ENCODE data around the gene MAN2A1. TPM values are rescaled to one million over a fixed set of nuclear protein-coding genes. Genes with fewer than 3 reads are reported as not detected.

Gene MAN2A1
- total and polyA plus RNA-seq, 7 experiments from 2014 or later = 24.9 to 107 (median 56.4) TPM

DNA sequence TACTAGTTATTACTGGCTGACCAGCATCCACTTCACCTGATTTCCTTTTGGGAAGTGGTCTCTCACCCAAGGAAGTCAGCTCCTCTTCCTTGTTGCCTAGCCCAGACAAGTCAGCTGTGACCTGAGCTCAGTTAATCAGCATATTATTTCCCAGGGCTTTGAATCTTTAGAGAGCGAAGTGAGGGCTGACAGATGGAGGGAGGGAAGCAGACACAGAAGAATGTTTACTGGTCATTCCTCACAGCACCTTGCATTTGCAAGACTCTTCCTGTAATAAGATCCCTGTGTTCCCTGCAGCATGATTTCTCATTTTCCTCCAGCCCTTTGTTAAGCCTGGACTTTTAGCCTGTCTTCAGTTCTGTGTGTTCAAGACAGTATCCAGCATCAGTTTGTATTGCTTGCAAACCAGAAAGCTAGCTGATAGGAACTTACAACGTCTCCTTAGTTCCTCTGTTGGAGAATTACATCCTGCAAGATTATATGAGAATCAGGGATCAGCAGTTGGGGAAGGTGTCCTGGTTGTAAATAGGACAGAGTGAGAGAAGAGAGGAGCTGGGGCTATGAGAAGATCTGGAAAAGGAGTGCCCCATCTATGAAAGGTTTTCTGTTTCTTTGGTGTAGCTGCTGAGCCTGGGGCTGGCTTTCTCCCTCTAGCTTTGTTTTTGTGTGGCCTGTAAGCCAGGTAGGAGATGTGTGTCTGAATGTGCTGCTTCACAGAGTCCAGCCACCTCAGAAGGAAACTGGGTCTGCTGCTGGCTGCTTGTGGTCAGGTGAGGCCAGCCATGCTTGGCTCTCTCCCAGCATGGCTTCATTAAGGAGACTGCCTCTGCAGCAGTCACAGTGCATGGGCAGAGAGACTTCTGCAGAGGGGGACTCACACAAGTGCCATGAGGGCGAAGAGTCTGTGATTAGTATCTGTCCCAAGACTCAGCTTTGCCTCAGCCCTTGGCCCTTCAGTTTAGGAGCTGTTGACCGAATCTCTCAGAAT lies 50.3 kb downstream of the MAN2A1 start:
- H3K4me1 Mint-ChIP-seq = peaks cover 22 to 90% (median 69%) of the 10 kb centered on the region in 7 donors
- peak; percentile 27 for ATAC-seq

DNA sequence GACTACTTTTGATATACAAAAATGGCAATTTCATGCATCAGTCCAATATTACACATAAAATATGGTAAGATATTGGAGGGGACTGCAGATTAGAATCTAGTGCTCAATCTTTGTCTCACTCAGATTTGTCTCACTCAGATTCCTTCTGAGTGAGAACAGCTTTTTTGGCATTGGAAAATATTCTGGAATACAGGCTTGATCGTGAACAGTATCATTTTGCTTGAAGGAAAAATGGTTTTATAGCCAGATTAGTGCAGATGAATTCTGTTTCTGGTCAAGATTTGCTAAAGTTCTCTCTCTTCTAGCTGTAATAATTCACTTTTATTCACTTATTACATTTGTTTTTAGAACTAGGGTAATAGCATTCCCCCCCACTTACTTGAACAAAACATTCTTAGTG lies 51.2 kb downstream of the MAN2A1 start:
- H3K27me3 Mint-ChIP-seq = no peaks in the 10 kb centered on the region
- ATAC-seq = no peak
- Histone ChIP-seq H3K27ac (ENCODE audit: low read depth, low read length) (no peak overlapping the region), H3K27me3 (ENCODE audit: control insufficient read depth in 2 of 2, insufficient read depth in 2 of 2, low read length in 2 of 2) (no peaks in the 10 kb centered on the region), H3K4me3 (ENCODE audit: low read length) (no peak overlapping the region), H3K9me3 (ENCODE audit: control insufficient read depth in 2 of 3, low read length in 3 of 3) (no peaks in the 10 kb centered on the region), H3K36me3 (ENCODE audit: control insufficient read depth in 2 of 3, insufficient read depth in 3 of 3, low read length in 3 of 3) (peaks cover 0 to 7% (median 5%) of the 10 kb centered on the region in 3 experiments), H3K4me1 (ENCODE audit: control insufficient read depth in 2 of 2, insufficient read depth in 2 of 2, low read length in 2 of 2) (peaks cover 5 to 9% of the 10 kb centered on the region in 2 donors)
- H3K4me3 Mint-ChIP-seq = no peak overlapping the region
- intact Hi-C loops (cut with micrococcal nuclease) = loop anchor here in 1 of 2 donors (5.0 kb wide), 1 partner anchor 49 kb away; no protein-coding TSS in a partner anchor
- DNase-seq = no peak
- peak overlapping the region in 3 of 9 donors; percentile 19 to 66 (median 57) for H3K27ac Mint-ChIP-seq
- H3K36me3 Mint-ChIP-seq = peaks cover 14 to 65% (median 55%) of the 10 kb centered on the region in 5 donors
- CTCF ChIA-PET = interaction anchor here (1.1 kb wide), 1 partner anchor 49 kb away, joined by 3 read pairs; no protein-coding TSS in a partner anchor
- peaks cover 0 to 5% (median 0%) of the 10 kb centered on the region in 11 donors for H3K9me3 Mint-ChIP-seq
- POLR2A ChIA-PET = no interaction called here
- H3K4me1 Mint-ChIP-seq = peaks cover 22 to 84% (median 72%) of the 10 kb centered on the region in 7 donors

More for the DNA sequence above, 50.3 kb downstream of the MAN2A1 start:
- no peak for DNase-seq
- no peak overlapping the region for H3K27ac ChIP-seq (ENCODE audit: low read depth, low read length)
- H3K4me3 ChIP-seq (ENCODE audit: low read length) = no peak overlapping the region
- intact Hi-C loops (cut with micrococcal nuclease) = loop anchor here in 1 of 2 donors (5.0 kb wide), 1 partner anchor 48 kb away; no protein-coding TSS in a partner anchor
- H3K27me3 ChIP-seq (ENCODE audit: control insufficient read depth in 2 of 2, insufficient read depth in 2 of 2, low read length in 2 of 2) = no peaks in the 10 kb centered on the region
- Mint-ChIP-seq H3K9me3 (peaks cover 0 to 5% (median 0%) of the 10 kb centered on the region in 11 donors), H3K36me3 (peaks cover 14 to 69% (median 54%) of the 10 kb centered on the region in 5 donors), H3K27ac (peak overlapping the region in 7 of 9 donors; percentile 1 to 76 (median 26)), H3K27me3 (no peaks in the 10 kb centered on the region), H3K4me3 (peak overlapping the region in 2 of 10 donors; percentile 20 to 61)
- peaks cover 0 to 7% (median 5%) of the 10 kb centered on the region in 3 experiments for H3K36me3 ChIP-seq (ENCODE audit: control insufficient read depth in 2 of 3, insufficient read depth in 3 of 3, low read length in 3 of 3)
- CTCF ChIA-PET = no interaction called here
- peaks cover 5 to 9% of the 10 kb centered on the region in 2 donors for H3K4me1 ChIP-seq (ENCODE audit: control insufficient read depth in 2 of 2, insufficient read depth in 2 of 2, low read length in 2 of 2)
- POLR2A ChIA-PET = no interaction called here
- H3K9me3 ChIP-seq (ENCODE audit: control insufficient read depth in 2 of 3, low read length in 3 of 3) = no peaks in the 10 kb centered on the region

DNA sequence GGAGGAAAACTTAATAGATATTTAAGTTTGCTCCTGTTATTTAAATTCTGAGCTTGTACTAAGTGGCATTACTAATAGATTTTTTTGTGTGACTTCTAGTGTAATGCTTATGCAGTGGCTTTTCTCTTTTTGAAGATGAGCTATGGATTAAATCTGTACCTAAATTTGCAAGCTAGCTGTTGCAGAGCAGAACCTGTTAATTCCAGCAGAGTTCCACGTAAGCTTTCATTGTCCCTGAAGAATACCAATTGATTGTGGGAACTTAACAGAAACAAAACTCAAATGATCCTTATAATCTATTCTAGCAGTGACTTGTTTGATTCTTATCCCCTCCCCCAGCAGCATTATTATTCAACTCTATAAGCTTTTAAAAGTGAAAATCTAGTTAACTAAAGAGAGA lies 51.7 kb downstream of the MAN2A1 start:
- ChIA-PET POLR2A (no interaction called here), CTCF (interaction anchor here (1.1 kb wide), 1 partner anchor 50 kb away, joined by 3 read pairs; no protein-coding TSS in a partner anchor)
- Mint-ChIP-seq H3K27me3 (no peaks in the 10 kb centered on the region), H3K36me3 (peaks cover 14 to 65% (median 55%) of the 10 kb centered on the region in 5 donors), H3K4me3 (no peak overlapping the region), H3K27ac (peak overlapping the region in 5 of 9 donors; percentile 5 to 66 (median 25)), H3K9me3 (peaks cover 0 to 5% (median 0%) of the 10 kb centered on the region in 11 donors), H3K4me1 (peaks cover 22 to 87% (median 76%) of the 10 kb centered on the region in 7 donors)
- H3K36me3 ChIP-seq (ENCODE audit: control insufficient read depth in 2 of 3, insufficient read depth in 3 of 3, low read length in 3 of 3) = peaks cover 0 to 7% (median 5%) of the 10 kb centered on the region in 3 experiments
- no peaks in the 10 kb centered on the region for H3K9me3 ChIP-seq (ENCODE audit: control insufficient read depth in 2 of 3, low read length in 3 of 3)
- peaks cover 5 to 9% of the 10 kb centered on the region in 2 donors for H3K4me1 ChIP-seq (ENCODE audit: control insufficient read depth in 2 of 2, insufficient read depth in 2 of 2, low read length in 2 of 2)
- H3K27me3 ChIP-seq (ENCODE audit: control insufficient read depth in 2 of 2, insufficient read depth in 2 of 2, low read length in 2 of 2) = no peaks in the 10 kb centered on the region
- no peak for ATAC-seq
- intact Hi-C loops (cut with micrococcal nuclease) = loop anchor here in 1 of 2 donors (5.0 kb wide), 1 partner anchor 49 kb away; no protein-coding TSS in a partner anchor
- no peak for DNase-seq
- H3K4me3 ChIP-seq (ENCODE audit: low read length) = no peak overlapping the region
- no peak overlapping the region for H3K27ac ChIP-seq (ENCODE audit: low read depth, low read length)

DNA sequence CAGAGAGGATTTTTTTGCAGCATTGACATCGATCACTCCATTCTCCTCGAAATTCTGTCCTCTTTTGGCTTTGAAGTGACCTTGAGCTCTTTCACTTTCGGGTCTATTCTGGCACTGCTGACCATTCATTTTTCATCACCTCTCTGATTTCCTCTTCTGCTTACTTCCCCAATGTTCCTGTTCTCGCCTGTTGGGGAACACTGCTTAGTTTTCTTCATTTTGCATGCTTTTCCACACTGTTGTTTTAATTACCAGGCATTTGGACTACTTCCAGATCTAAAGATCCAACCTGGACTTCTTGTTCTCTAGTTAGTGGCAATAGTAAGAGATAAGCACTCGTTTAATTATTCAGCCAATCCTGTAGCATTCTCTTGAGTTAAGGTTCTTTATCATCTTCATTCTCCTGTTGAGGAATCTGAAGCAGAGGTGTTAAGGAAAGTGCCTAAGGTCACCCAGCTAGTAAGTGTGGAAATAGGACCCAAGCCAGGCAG lies 53.4 kb downstream of the MAN2A1 start:
- H3K27me3 Mint-ChIP-seq = no peaks in the 10 kb centered on the region
- H3K4me3 Mint-ChIP-seq = no peak overlapping the region
- ATAC-seq = no peak

DNA sequence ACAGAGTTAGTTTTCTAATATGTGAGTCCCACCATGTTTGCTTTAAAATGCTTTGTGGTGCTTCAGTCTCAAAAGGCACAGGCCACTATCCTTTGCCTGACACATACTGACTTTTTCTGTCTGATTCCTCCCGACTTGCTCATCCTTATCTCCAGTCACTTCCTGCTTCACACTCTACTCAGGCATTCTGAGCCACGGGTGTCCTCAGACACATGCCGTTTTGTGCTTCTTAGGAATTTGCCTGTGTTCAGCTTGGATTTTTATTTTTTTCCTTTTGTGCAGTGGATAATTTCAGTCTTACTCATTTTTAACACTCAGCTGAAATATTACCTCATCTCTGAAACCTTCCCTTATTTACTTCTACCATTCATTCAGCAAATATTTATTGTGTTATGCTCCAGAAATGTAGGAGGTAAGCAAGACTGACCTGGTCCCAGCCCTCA lies 54.1 kb downstream of the MAN2A1 start:
- ChIA-PET POLR2A (interaction anchor here (0.6 kb wide), 1 partner anchor 228 kb away, joined by 3 read pairs; no protein-coding TSS in a partner anchor), CTCF (no interaction called here)
- peaks cover 0 to 5% (median 0%) of the 10 kb centered on the region in 11 donors for H3K9me3 Mint-ChIP-seq
- Histone ChIP-seq H3K36me3 (ENCODE audit: control insufficient read depth in 2 of 3, insufficient read depth in 3 of 3, low read length in 3 of 3) (peaks cover 0 to 7% (median 5%) of the 10 kb centered on the region in 3 experiments), H3K9me3 (ENCODE audit: control insufficient read depth in 2 of 3, low read length in 3 of 3) (no peaks in the 10 kb centered on the region), H3K4me3 (ENCODE audit: low read length) (no peak overlapping the region), H3K4me1 (ENCODE audit: control insufficient read depth in 2 of 2, insufficient read depth in 2 of 2, low read length in 2 of 2) (peaks cover 9 to 15% of the 10 kb centered on the region in 2 donors), H3K27me3 (ENCODE audit: control insufficient read depth in 2 of 2, insufficient read depth in 2 of 2, low read length in 2 of 2) (no peaks in the 10 kb centered on the region), H3K27ac (ENCODE audit: low read depth, low read length) (no peak overlapping the region)
- H3K27me3 Mint-ChIP-seq = no peaks in the 10 kb centered on the region
- H3K4me1 Mint-ChIP-seq = peaks cover 22 to 91% (median 75%) of the 10 kb centered on the region in 7 donors
- intact Hi-C loops (cut with micrococcal nuclease) = loop anchor here in 1 of 2 donors (5.0 kb wide), 1 partner anchor 51 kb away; no protein-coding TSS in a partner anchor
- ATAC-seq (no peak), DNase-seq (no peak)
- H3K36me3 Mint-ChIP-seq = peaks cover 14 to 59% (median 45%) of the 10 kb centered on the region in 5 donors
- peak overlapping the region in 4 of 9 donors; percentile 15 to 72 (median 28) for H3K27ac Mint-ChIP-seq
- H3K4me3 Mint-ChIP-seq = no peak overlapping the region

More for the DNA sequence above, 53.4 kb downstream of the MAN2A1 start:
- Mint-ChIP-seq H3K27ac (peak overlapping the region in 3 of 9 donors; percentile 12 to 66 (median 58)), H3K36me3 (peaks cover 14 to 59% (median 44%) of the 10 kb centered on the region in 5 donors), H3K9me3 (peaks cover 0 to 5% (median 0%) of the 10 kb centered on the region in 11 donors), H3K4me1 (peaks cover 22 to 90% (median 75%) of the 10 kb centered on the region in 7 donors)
- ChIA-PET POLR2A (no interaction called here), CTCF (no interaction called here)
- Histone ChIP-seq H3K4me1 (ENCODE audit: control insufficient read depth in 2 of 2, insufficient read depth in 2 of 2, low read length in 2 of 2) (peaks cover 8 to 9% of the 10 kb centered on the region in 2 donors), H3K27ac (ENCODE audit: low read depth, low read length) (no peak overlapping the region), H3K9me3 (ENCODE audit: control insufficient read depth in 2 of 3, low read length in 3 of 3) (no peaks in the 10 kb centered on the region), H3K4me3 (ENCODE audit: low read length) (no peak overlapping the region), H3K27me3 (ENCODE audit: control insufficient read depth in 2 of 2, insufficient read depth in 2 of 2, low read length in 2 of 2) (no peaks in the 10 kb centered on the region), H3K36me3 (ENCODE audit: control insufficient read depth in 2 of 3, insufficient read depth in 3 of 3, low read length in 3 of 3) (peaks cover 0 to 7% (median 5%) of the 10 kb centered on the region in 3 experiments)
- DNase-seq = no peak
- intact Hi-C loops (cut with micrococcal nuclease) = loop anchor here in 1 of 2 donors (5.0 kb wide), 1 partner anchor 51 kb away; no protein-coding TSS in a partner anchor

DNA sequence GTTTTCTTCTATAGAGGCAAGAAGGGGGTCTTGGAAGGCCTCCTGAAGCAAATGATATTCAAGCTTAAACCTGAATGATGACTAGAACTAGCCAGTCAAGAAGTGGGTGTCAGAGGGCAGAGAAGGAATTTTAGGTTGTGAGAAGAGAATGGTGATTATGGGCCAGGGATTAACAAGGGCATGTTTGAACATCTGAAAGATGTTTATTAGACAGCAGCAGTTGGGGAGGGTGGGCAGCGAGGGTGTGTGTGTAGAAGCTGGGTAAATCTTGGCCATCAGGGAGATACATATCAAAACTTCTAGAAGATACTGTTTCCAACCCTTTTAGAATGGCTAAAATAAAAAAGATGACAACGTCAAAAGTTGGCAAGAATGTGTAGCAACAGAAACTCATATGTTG lies 54.5 kb downstream of the MAN2A1 start:
- ChIA-PET CTCF (no interaction called here), POLR2A (interaction anchor here (0.6 kb wide), 1 partner anchor 228 kb away, joined by 3 read pairs; no protein-coding TSS in a partner anchor)
- no peak for DNase-seq
- ATAC-seq = no peak
- no peaks in the 10 kb centered on the region for H3K27me3 Mint-ChIP-seq
- Histone ChIP-seq H3K4me1 (ENCODE audit: control insufficient read depth in 2 of 2, insufficient read depth in 2 of 2, low read length in 2 of 2) (peaks cover 9 to 16% of the 10 kb centered on the region in 2 donors), H3K27ac (ENCODE audit: low read depth, low read length) (no peak overlapping the region), H3K27me3 (ENCODE audit: control insufficient read depth in 2 of 2, insufficient read depth in 2 of 2, low read length in 2 of 2) (no peaks in the 10 kb centered on the region), H3K4me3 (ENCODE audit: low read length) (no peak overlapping the region), H3K9me3 (ENCODE audit: control insufficient read depth in 2 of 3, low read length in 3 of 3) (no peaks in the 10 kb centered on the region), H3K36me3 (ENCODE audit: control insufficient read depth in 2 of 3, insufficient read depth in 3 of 3, low read length in 3 of 3) (peaks cover 0 to 7% (median 5%) of the 10 kb centered on the region in 3 experiments)
- peak overlapping the region in 3 of 9 donors; percentile 1 to 30 (median 25) for H3K27ac Mint-ChIP-seq
- H3K4me1 Mint-ChIP-seq = peaks cover 21 to 91% (median 75%) of the 10 kb centered on the region in 7 donors
- intact Hi-C loops (cut with micrococcal nuclease) = loop anchor here in 1 of 2 donors (5.0 kb wide), 1 partner anchor 52 kb away; no protein-coding TSS in a partner anchor
- H3K9me3 Mint-ChIP-seq = peaks cover 0 to 5% (median 0%) of the 10 kb centered on the region in 11 donors
- H3K4me3 Mint-ChIP-seq = no peak overlapping the region
- peaks cover 14 to 59% (median 45%) of the 10 kb centered on the region in 5 donors for H3K36me3 Mint-ChIP-seq

Data from naive thymus-derived CD4-positive, alpha-beta T cell (primary cell).